H1 (cell line): ENCODE measurements around the gene SGCD. TPM values are rescaled to one million over a fixed set of nuclear protein-coding genes. Genes with fewer than 3 reads are reported as not detected.

ENCODE experiments used
- CTCF ChIA-PET: fragments of 300-600 bp; sonication (Branson Sonifier 250); formaldehyde crosslinking; loops from one replicate; lab custom pipeline; 2021; ENCODE audit not compliant: partially characterized antibody; lab: Charles Lee
- POLR2A ChIA-PET: fragments of 300-600 bp; sonication (Branson Sonifier 250); formaldehyde crosslinking; loops from one replicate; lab custom pipeline; 2021; ENCODE audit warnings: inconsistent platforms; ENCODE audit not compliant: partially characterized antibody; lab: Charles Lee
- DNase-seq, 2 experiments: peaks; one replicate each; pipeline versions ENCODE4 v3.0.0 to v3.0.0-alpha.2; 2010 to 2022; ENCODE audit warnings: low spot score in 2 of 2, low read depth in 1 of 2, mixed read lengths in 1 of 2
- FAIRE-seq: peaks from 2 replicates; lab custom pipeline; 2011; peaks lifted over from hg19 to GRCh38; lab: Jason Lieb, UNC
- H2AFZ ChIP-seq: 2 replicates; pipeline ENCODE4 v1.8.1; 2012; ENCODE audit warnings: low read length, inconsistent platforms
- H2AK5ac ChIP-seq: 2 replicates; pipeline ENCODE4 v1.6.1; 2013; ENCODE audit warnings: low read depth, low read length
- H2BK120ac ChIP-seq: replicated peaks from 2 replicates; pipeline ENCODE3; 2013; ENCODE audit warnings: low read depth, low read length, inconsistent platforms
- H2BK12ac ChIP-seq: 2 replicates; pipeline ENCODE4 v1.6.1; 2013; ENCODE audit warnings: low read depth, low read length
- H2BK15ac ChIP-seq: 2 replicates; pipeline ENCODE4 v1.6.1; 2013; ENCODE audit warnings: low read length
- H2BK20ac ChIP-seq: 2 replicates; pipeline ENCODE4 v1.6.1; 2013; ENCODE audit warnings: low read length
- H2BK5ac ChIP-seq: 2 replicates; pipeline ENCODE4 v1.6.1; 2013; ENCODE audit warnings: low read depth, low read length
- H3K14ac ChIP-seq: 2 replicates; pipeline ENCODE4 v1.6.1; 2013; ENCODE audit warnings: inconsistent platforms; ENCODE audit not compliant: insufficient read length
- H3K18ac ChIP-seq: 2 replicates; pipeline ENCODE4 v1.6.1; 2013; ENCODE audit warnings: low read length; ENCODE audit errors: extremely low read depth
- H3K23ac ChIP-seq: 2 replicates; pipeline ENCODE4 v1.6.1; 2013; ENCODE audit warnings: inconsistent platforms; ENCODE audit not compliant: insufficient read length
- H3K23me2 ChIP-seq: 2 replicates; pipeline ENCODE4 v1.6.1; 2013; ENCODE audit warnings: low read depth, low read length
- H3K27ac ChIP-seq: 2 replicates; pipeline ENCODE4 v1.6.1; 2011; ENCODE audit warnings: low read depth, low read length, inconsistent platforms
- H3K27me3 ChIP-seq, 4 experiments: replicated peaks in 1 of 4; 1 replicate in 1 of 4; 2 replicates in 3 of 4; pipeline versions ENCODE4 v1.6.1 to v1.8.1; 2011 to 2013; ENCODE audit warnings: low read length in 3 of 4, mild to moderate bottlenecking in 3 of 4, inconsistent platforms in 2 of 4, mixed read lengths in 2 of 4, moderate library complexity in 1 of 4; ENCODE audit not compliant: control insufficient read depth in 3 of 4, insufficient read depth in 3 of 4; ENCODE audit errors: extremely low read depth in 1 of 4
- H3K36me3 ChIP-seq, 4 experiments: 2 replicates each; pipeline versions ENCODE4 v1.6.1 to v1.8.1; 2011 to 2013; ENCODE audit warnings: mild to moderate bottlenecking in 4 of 4, low read length in 3 of 4, moderate library complexity in 2 of 4, control low read depth in 1 of 4, inconsistent platforms in 1 of 4; ENCODE audit not compliant: insufficient read depth in 4 of 4, control insufficient read depth in 2 of 4
- H3K4ac ChIP-seq: replicated peaks from 2 replicates; pipeline ENCODE3; 2013; ENCODE audit warnings: low read length, low read depth, mixed read lengths, inconsistent platforms; ENCODE audit not compliant: insufficient read length
- H3K4me1 ChIP-seq, 4 experiments: replicated peaks in 1 of 4; 1 replicate in 1 of 4; 2 replicates in 3 of 4; pipeline versions ENCODE4 v1.6.1 to v1.8.1; 2011 to 2013; ENCODE audit warnings: low read length in 3 of 4, inconsistent platforms in 2 of 4, mixed read lengths in 1 of 4; ENCODE audit not compliant: insufficient read depth in 4 of 4, control insufficient read depth in 3 of 4
- H3K4me2 ChIP-seq, 2 experiments: 2 replicates each; pipeline versions ENCODE4 v1.6.1 to v1.8.1; 2011 to 2013; ENCODE audit warnings: low read depth in 2 of 2, low read length in 2 of 2, control low read depth in 1 of 2, inconsistent platforms in 1 of 2, mild to moderate bottlenecking in 1 of 2; ENCODE audit not compliant: insufficient read depth in 1 of 2
- H3K4me3 ChIP-seq, 4 experiments: fragments of 200-600, 300-600 bp in 1 of 4; sonication (generic), shearing (Covaris generic), sonication (Bioruptor Twin) in 1 of 4; 2 replicates each; pipeline versions ENCODE4 v1.5.1 to v1.8.1; 2011 to 2016; ENCODE audit warnings: low read length in 4 of 4, low read depth in 3 of 4, control low read depth in 2 of 4, inconsistent platforms in 2 of 4, mild to moderate bottlenecking in 2 of 4, mixed read lengths in 1 of 4, moderate library complexity in 1 of 4; ENCODE audit not compliant: insufficient read depth in 2 of 4; ENCODE audit errors: extremely low read depth in 1 of 4
- H3K56ac ChIP-seq: replicated peaks from 2 replicates; pipeline ENCODE3; 2013; ENCODE audit warnings: low read depth, mild to moderate bottlenecking, mixed read lengths, low read length, inconsistent platforms; ENCODE audit not compliant: insufficient read length
- H3K79me1 ChIP-seq: 2 replicates; pipeline ENCODE4 v1.6.1; 2013; ENCODE audit warnings: low read depth, low read length, control low read depth
- H3K79me2 ChIP-seq, 2 experiments: 2 replicates each; pipeline versions ENCODE4 v1.6.1 to v1.8.1; 2012 to 2013; ENCODE audit warnings: low read length in 2 of 2, mild to moderate bottlenecking in 2 of 2, inconsistent platforms in 1 of 2; ENCODE audit not compliant: insufficient read depth in 2 of 2, control insufficient read depth in 1 of 2
- H3K9ac ChIP-seq, 4 experiments: replicated peaks in 1 of 4; 1 replicate in 1 of 4; 2 replicates in 3 of 4; pipeline versions ENCODE4 v1.6.1 to v1.8.1; 2011 to 2013; ENCODE audit warnings: low read depth in 3 of 4, low read length in 3 of 4, control low read depth in 2 of 4, mild to moderate bottlenecking in 2 of 4, moderate library complexity in 2 of 4, inconsistent platforms in 1 of 4; ENCODE audit errors: extremely low read depth in 1 of 4
- H3K9me3 ChIP-seq, 2 experiments: 2 replicates each; pipeline versions ENCODE4 v1.6.1 to v1.8.1; 2012 to 2013; ENCODE audit warnings: mild to moderate bottlenecking in 2 of 2, moderate library complexity in 2 of 2, control low read depth in 1 of 2, inconsistent platforms in 1 of 2, low read depth in 1 of 2, low read length in 1 of 2, mixed read lengths in 1 of 2; ENCODE audit not compliant: insufficient read depth in 2 of 2
- H4K20me1 ChIP-seq, 2 experiments: replicated peaks in 1 of 2; 2 replicates each; pipeline versions ENCODE3 to v1.8.1; 2011 to 2013; ENCODE audit warnings: inconsistent platforms in 2 of 2, low read length in 2 of 2, mild to moderate bottlenecking in 1 of 2; ENCODE audit not compliant: insufficient read depth in 2 of 2, control insufficient read depth in 1 of 2
- H4K5ac ChIP-seq: 2 replicates; pipeline ENCODE4 v1.6.1; 2013; ENCODE audit warnings: low read length, low read depth, mixed read lengths, inconsistent platforms; ENCODE audit not compliant: insufficient read length
- H4K8ac ChIP-seq: 2 replicates; pipeline ENCODE4 v1.8.0; 2013; ENCODE audit warnings: mild to moderate bottlenecking, moderate library complexity, low read length, inconsistent platforms; ENCODE audit not compliant: insufficient read depth; ENCODE audit errors: extremely low read depth
- H4K91ac ChIP-seq: replicated peaks from 2 replicates; pipeline ENCODE3; 2013; ENCODE audit warnings: low read length, mixed read lengths, inconsistent platforms; ENCODE audit not compliant: insufficient read length
- RFX5 ChIP-seq: IDR thresholded peaks from 2 replicates; pipeline ENCODE4 v1.6.1; 2011; ENCODE audit warnings: low read depth, low read length, improper control_type of control experiment, borderline replicate concordance
- ZNF274 ChIP-seq: IDR thresholded peaks from 2 replicates; pipeline ENCODE4 v1.7.0; 2012; ENCODE audit warnings: low read length, borderline replicate concordance; ENCODE audit errors: extremely low read depth
- WGBS, 2 experiments: shearing (Covaris generic) in 1 of 2; methylation state at CpG; one replicate each; pipeline versions ENCODE4 v1.1.6 to v1.1.7; 2013 to 2015; ENCODE audit warnings: low lambda C conversion rate in 2 of 2, mixed read lengths in 2 of 2, inconsistent platforms in 1 of 2, low coverage in 1 of 2, missing lambda C conversion rate in 1 of 2; ENCODE audit not compliant: insufficient replicate concordance in 2 of 2, insufficient coverage in 1 of 2, insufficient read length in 1 of 2; ENCODE audit errors: extremely low coverage in 1 of 2, missing lambda C conversion rate in 1 of 2; 5-methylcytosine and 5-hydroxymethylcytosine counted together
- polyA plus RNA-seq, 7 experiments: library from polyadenylated mRNA; depleted of rRNA in 3 of 7; stranded (reverse) in 5 of 7; unstranded in 2 of 7; fragments of >200 nt in 5 of 7; fragments of 200-250 nt in 2 of 7; gene quantifications; 1 replicate in 5 of 7; 2 replicates in 1 of 7; 4 replicates in 1 of 7; pipeline versions ENCODE4 v1.2.1 to v1.2.3, GENCODE V29; 2011 to 2013; ENCODE audit warnings: missing spikeins in 2 of 7, mixed read lengths in 2 of 7
- total RNA-seq: library from RNA; stranded (reverse); fragmentation: NEBNext Ultra II Directional; extraction: Animal tissue kit (Norgen Biotek cat#: 25700); gene quantifications from 2 replicates; pipeline ENCODE4 v1.2.1, GENCODE V29; 2021

SGCD gene
- total and polyA plus RNA-seq, 2 of the 8 experiments (the other 6 are each of a cell fraction or from before 2014, with no cell fraction given), result 0.04 to 0.08 TPM

DNA sequence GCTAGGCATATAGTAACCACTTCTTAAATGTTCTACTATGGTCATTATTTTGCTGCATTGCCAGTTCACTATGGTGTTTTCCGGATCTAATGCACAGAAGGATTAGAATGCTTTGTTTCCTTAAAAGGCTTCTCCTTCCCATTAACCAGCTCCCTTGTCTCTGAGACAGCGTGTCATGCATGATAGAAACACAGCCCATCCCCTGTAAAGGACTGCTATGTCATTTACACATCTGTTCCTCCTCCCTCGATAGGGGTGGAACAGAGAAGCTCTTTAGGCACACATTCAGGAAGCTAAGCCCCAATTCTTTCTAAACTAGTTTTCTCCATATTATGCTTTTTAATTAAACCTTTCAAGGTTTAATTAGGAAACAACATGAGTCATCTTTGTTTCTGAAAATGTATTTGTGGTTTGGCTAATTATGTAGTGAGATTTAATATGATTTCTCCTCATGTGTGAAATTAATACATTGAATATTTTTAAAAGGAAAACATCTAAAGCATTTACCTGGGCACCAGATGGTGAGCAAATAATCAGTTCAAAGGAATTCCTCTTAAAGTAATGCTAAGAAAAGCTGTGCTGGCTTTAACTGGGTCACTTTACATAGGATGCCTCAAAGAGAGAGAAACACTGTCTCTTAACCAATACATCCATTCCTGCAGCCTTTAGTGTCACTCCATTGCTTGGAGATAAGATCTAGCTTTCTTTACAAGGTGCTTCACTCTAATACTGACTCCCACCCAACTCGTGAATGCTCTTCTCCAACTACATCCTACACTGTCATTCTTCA lies 389.8 kb downstream of the SGCD start:
- H3K4ac ChIP-seq, result no peak overlapping the region
- no peaks in the 10 kb centered on the region for H3K27me3 ChIP-seq
- no peaks in the 10 kb centered on the region for H3K23me2 ChIP-seq
- H2AK5ac ChIP-seq, result no peak overlapping the region
- no peaks in the 10 kb centered on the region for H3K79me1 ChIP-seq
- H4K8ac ChIP-seq, result no peak overlapping the region
- peak overlapping the region in 1 of 2 experiments; percentile 51; a peak in 2 of 4 replicates for H3K4me2 ChIP-seq
- no peaks in the 10 kb centered on the region for H3K79me2 ChIP-seq
- POLR2A ChIA-PET, result no interaction called here
- no peak overlapping the region; the same call in 1 of the 2 replicates for H2BK5ac ChIP-seq
- peak overlapping the region; percentile 35 for H4K5ac ChIP-seq
- H4K91ac ChIP-seq, result no peak overlapping the region
- FAIRE-seq (no peak), DNase-seq (no peak)
- H3K9me3 ChIP-seq, result no peaks in the 10 kb centered on the region
- peaks cover 0 to 11% (median 3%) of the 10 kb centered on the region in 4 experiments; a peak in 3 of 7 replicates for H3K4me1 ChIP-seq
- CTCF ChIA-PET, result interaction anchor here (1.3 kb wide), 1 partner anchor 40 kb away, joined by 3 read pairs; no protein-coding TSS in a partner anchor
- H2BK20ac ChIP-seq, result 0 out of 2 replicates have a peak overlapping the region, but pooled peaks have one; percentile 34
- peak overlapping the region in 1 of 4 experiments; percentile 59; a peak in 1 of 7 replicates for H3K9ac ChIP-seq
- 73% methylated on average over 4 of the region's 4 CpGs; no CpG with 5 or more reads in 1 of the 2 experiments for WGBS, 2 experiments
- H4K20me1 ChIP-seq, result no peaks in the 10 kb centered on the region
- H3K4me3 ChIP-seq, result no peak overlapping the region
- TF ChIP-seq ZNF274, result no peak
- no peak for TF ChIP-seq RFX5
- H2AFZ ChIP-seq, result no peak overlapping the region
- H2BK120ac ChIP-seq, result peak overlapping the region; percentile 47
- H3K14ac ChIP-seq, result no peak overlapping the region
- no peak overlapping the region for H3K56ac ChIP-seq
- no peak overlapping the region for H3K27ac ChIP-seq
- H3K23ac ChIP-seq, result no peak overlapping the region
- no peak overlapping the region for H2BK15ac ChIP-seq
- H3K18ac ChIP-seq, result no peak overlapping the region
- no peaks in the 10 kb centered on the region for H3K36me3 ChIP-seq
- H2BK12ac ChIP-seq, result peak overlapping the region; percentile 56
